Ishikawa (cell line): ENCODE data around the gene GABRD.
A peak's percentile ranks its signal among the peaks of the same experiment; 100 is the strongest.

ENCODE experiments used
- CEBPB ChIP-seq: IDR thresholded peaks from 2 replicates; pipeline ENCODE4 v1.6.1; 2012
- CREB1 ChIP-seq: IDR thresholded peaks from 2 replicates; pipeline ENCODE4 v1.6.1; 2012; ENCODE audit warnings: low read depth
- EGR1 ChIP-seq: IDR thresholded peaks from 2 replicates; pipeline ENCODE4 v1.6.1; 2012
- EP300 ChIP-seq: IDR thresholded peaks from 2 replicates; pipeline ENCODE4 v1.6.1; 2012; ENCODE audit warnings: borderline replicate concordance
- FOXM1 ChIP-seq: IDR thresholded peaks from 2 replicates; pipeline ENCODE4 v1.6.1; 2012; ENCODE audit warnings: low read depth, borderline replicate concordance
- MAX ChIP-seq: IDR thresholded peaks from 2 replicates; pipeline ENCODE4 v1.6.1; 2012
- NFIC ChIP-seq: IDR thresholded peaks from 2 replicates; pipeline ENCODE4 v1.6.1; 2012
- RAD21 ChIP-seq: IDR thresholded peaks from 2 replicates; pipeline ENCODE4 v1.6.1; 2012; ENCODE audit warnings: low read depth
- REST ChIP-seq: IDR thresholded peaks from 2 replicates; pipeline ENCODE4 v1.6.1; 2012; ENCODE audit warnings: low read depth, mild to moderate bottlenecking
- TAF1 ChIP-seq: IDR thresholded peaks from 2 replicates; pipeline ENCODE4 v1.6.1; 2012; ENCODE audit warnings: low read depth, mild to moderate bottlenecking
- TCF12 ChIP-seq: IDR thresholded peaks from 2 replicates; pipeline ENCODE4 v1.6.1; 2012; ENCODE audit warnings: low read depth
- TEAD4 ChIP-seq: IDR thresholded peaks from 2 replicates; pipeline ENCODE4 v1.6.1; 2012
- USF1 ChIP-seq: IDR thresholded peaks from 2 replicates; pipeline ENCODE4 v1.6.1; 2012
- YY1 ChIP-seq: IDR thresholded peaks from 2 replicates; pipeline ENCODE4 v1.6.1; 2012; ENCODE audit warnings: low read depth
- ZBTB7A ChIP-seq: IDR thresholded peaks from 2 replicates; pipeline ENCODE4 v1.6.1; 2012; ENCODE audit warnings: low read depth

The GABRD gene

GRCh38 chr1:1971017-1971416 is 48.1 kb upstream of the GABRD start:
- TF ChIP-seq YY1 = no peak
- TF ChIP-seq CEBPB = no peak
- TF ChIP-seq USF1 = no peak
- no peak for TF ChIP-seq MAX
- no peak for TF ChIP-seq CREB1
- no peak for TF ChIP-seq EP300
- no peak for TF ChIP-seq EGR1
- TF ChIP-seq NFIC = no peak
- TF ChIP-seq ZBTB7A = no peak

- no peak for TF ChIP-seq EGR1
- TF ChIP-seq CREB1 = no peak
- TF ChIP-seq TCF12 = no peak
- TF ChIP-seq TAF1 = no peak
- no peak for TF ChIP-seq TEAD4
Observed at GRCh38 chr1:1971688-1972087, 47.5 kb upstream of the GABRD start.

GRCh38 chr1:1972976-1973715 is 46.0 kb upstream of the GABRD start:
- TF ChIP-seq TCF12 = no peak

- TF ChIP-seq CREB1 (no peak), RAD21 (no peak), ZBTB7A (no peak), EGR1 (no peak), TAF1 (no peak), NFIC (no peak), USF1 (no peak), TCF12 (no peak), FOXM1 (no peak), MAX (no peak), YY1 (no peak), REST (no peak), TEAD4 (no peak), EP300 (no peak), CEBPB (no peak)
Observed at GRCh38 chr1:1973716-1974642, 45.2 kb upstream of the GABRD start.

- no peak for TF ChIP-seq EGR1
- peak; percentile 72 for TF ChIP-seq REST
- no peak for TF ChIP-seq ZBTB7A
- TF ChIP-seq TEAD4 = peak; percentile 50
Observed at GRCh38 chr1:1974834-1975233, 44.3 kb upstream of the GABRD start.

GRCh38 chr1:1975535-1975934 is 43.6 kb upstream of the GABRD start:
- no peak for TF ChIP-seq TAF1
- no peak for TF ChIP-seq ZBTB7A
- TF ChIP-seq TCF12 = no peak
- TF ChIP-seq TEAD4 = no peak
- TF ChIP-seq EP300 = no peak
- no peak for TF ChIP-seq NFIC
- TF ChIP-seq RAD21 = no peak
- TF ChIP-seq EGR1 = no peak
- TF ChIP-seq YY1 = no peak
- TF ChIP-seq CREB1 = no peak
- no peak for TF ChIP-seq REST
- no peak for TF ChIP-seq MAX
- no peak for TF ChIP-seq FOXM1
- no peak for TF ChIP-seq USF1
- TF ChIP-seq CEBPB = no peak
